H1 (cell line): Measurements from ENCODE around the gene RNASEH2C. TPM values are rescaled to one million over a fixed set of nuclear protein-coding genes. Genes with fewer than 3 reads are reported as not detected.

Source experiments
- CTCF ChIA-PET: fragments of 300-600 bp; sonication (Branson Sonifier 250); formaldehyde crosslinking; loops from one replicate; lab custom pipeline; 2021; ENCODE audit not compliant: partially characterized antibody; lab: Charles Lee
- POLR2A ChIA-PET: fragments of 300-600 bp; sonication (Branson Sonifier 250); formaldehyde crosslinking; loops from one replicate; lab custom pipeline; 2021; ENCODE audit warnings: inconsistent platforms; ENCODE audit not compliant: partially characterized antibody; lab: Charles Lee
- DNase-seq, 2 experiments: peaks; one replicate each; pipeline versions ENCODE4 v3.0.0 to v3.0.0-alpha.2; 2010 to 2022; ENCODE audit warnings: low spot score in 2 of 2, low read depth in 1 of 2, mixed read lengths in 1 of 2
- FAIRE-seq: peaks from 2 replicates; lab custom pipeline; 2011; peaks lifted over from hg19 to GRCh38; lab: Jason Lieb, UNC
- H2AFZ ChIP-seq: 2 replicates; pipeline ENCODE4 v1.8.1; 2012; ENCODE audit warnings: low read length, inconsistent platforms
- H2AK5ac ChIP-seq: 2 replicates; pipeline ENCODE4 v1.6.1; 2013; ENCODE audit warnings: low read depth, low read length
- H2BK120ac ChIP-seq: replicated peaks from 2 replicates; pipeline ENCODE3; 2013; ENCODE audit warnings: low read depth, low read length, inconsistent platforms
- H2BK12ac ChIP-seq: 2 replicates; pipeline ENCODE4 v1.6.1; 2013; ENCODE audit warnings: low read depth, low read length
- H2BK15ac ChIP-seq: 2 replicates; pipeline ENCODE4 v1.6.1; 2013; ENCODE audit warnings: low read length
- H2BK20ac ChIP-seq: 2 replicates; pipeline ENCODE4 v1.6.1; 2013; ENCODE audit warnings: low read length
- H2BK5ac ChIP-seq: 2 replicates; pipeline ENCODE4 v1.6.1; 2013; ENCODE audit warnings: low read depth, low read length
- H3K14ac ChIP-seq: 2 replicates; pipeline ENCODE4 v1.6.1; 2013; ENCODE audit warnings: inconsistent platforms; ENCODE audit not compliant: insufficient read length
- H3K18ac ChIP-seq: 2 replicates; pipeline ENCODE4 v1.6.1; 2013; ENCODE audit warnings: low read length; ENCODE audit errors: extremely low read depth
- H3K23ac ChIP-seq: 2 replicates; pipeline ENCODE4 v1.6.1; 2013; ENCODE audit warnings: inconsistent platforms; ENCODE audit not compliant: insufficient read length
- H3K23me2 ChIP-seq: 2 replicates; pipeline ENCODE4 v1.6.1; 2013; ENCODE audit warnings: low read depth, low read length
- H3K27ac ChIP-seq: 2 replicates; pipeline ENCODE4 v1.6.1; 2011; ENCODE audit warnings: low read depth, low read length, inconsistent platforms
- H3K27me3 ChIP-seq, 4 experiments: replicated peaks in 1 of 4; 1 replicate in 1 of 4; 2 replicates in 3 of 4; pipeline versions ENCODE4 v1.6.1 to v1.8.1; 2011 to 2013; ENCODE audit warnings: low read length in 3 of 4, mild to moderate bottlenecking in 3 of 4, inconsistent platforms in 2 of 4, mixed read lengths in 2 of 4, moderate library complexity in 1 of 4; ENCODE audit not compliant: control insufficient read depth in 3 of 4, insufficient read depth in 3 of 4; ENCODE audit errors: extremely low read depth in 1 of 4
- H3K36me3 ChIP-seq, 4 experiments: 2 replicates each; pipeline versions ENCODE4 v1.6.1 to v1.8.1; 2011 to 2013; ENCODE audit warnings: mild to moderate bottlenecking in 4 of 4, low read length in 3 of 4, moderate library complexity in 2 of 4, control low read depth in 1 of 4, inconsistent platforms in 1 of 4; ENCODE audit not compliant: insufficient read depth in 4 of 4, control insufficient read depth in 2 of 4
- H3K4ac ChIP-seq: replicated peaks from 2 replicates; pipeline ENCODE3; 2013; ENCODE audit warnings: low read length, low read depth, mixed read lengths, inconsistent platforms; ENCODE audit not compliant: insufficient read length
- H3K4me1 ChIP-seq, 4 experiments: replicated peaks in 1 of 4; 1 replicate in 1 of 4; 2 replicates in 3 of 4; pipeline versions ENCODE4 v1.6.1 to v1.8.1; 2011 to 2013; ENCODE audit warnings: low read length in 3 of 4, inconsistent platforms in 2 of 4, mixed read lengths in 1 of 4; ENCODE audit not compliant: insufficient read depth in 4 of 4, control insufficient read depth in 3 of 4
- H3K4me2 ChIP-seq, 2 experiments: 2 replicates each; pipeline versions ENCODE4 v1.6.1 to v1.8.1; 2011 to 2013; ENCODE audit warnings: low read depth in 2 of 2, low read length in 2 of 2, control low read depth in 1 of 2, inconsistent platforms in 1 of 2, mild to moderate bottlenecking in 1 of 2; ENCODE audit not compliant: insufficient read depth in 1 of 2
- H3K4me3 ChIP-seq, 4 experiments: fragments of 200-600, 300-600 bp in 1 of 4; sonication (generic), shearing (Covaris generic), sonication (Bioruptor Twin) in 1 of 4; 2 replicates each; pipeline versions ENCODE4 v1.5.1 to v1.8.1; 2011 to 2016; ENCODE audit warnings: low read length in 4 of 4, low read depth in 3 of 4, control low read depth in 2 of 4, inconsistent platforms in 2 of 4, mild to moderate bottlenecking in 2 of 4, mixed read lengths in 1 of 4, moderate library complexity in 1 of 4; ENCODE audit not compliant: insufficient read depth in 2 of 4; ENCODE audit errors: extremely low read depth in 1 of 4
- H3K56ac ChIP-seq: replicated peaks from 2 replicates; pipeline ENCODE3; 2013; ENCODE audit warnings: low read depth, mild to moderate bottlenecking, mixed read lengths, low read length, inconsistent platforms; ENCODE audit not compliant: insufficient read length
- H3K79me1 ChIP-seq: 2 replicates; pipeline ENCODE4 v1.6.1; 2013; ENCODE audit warnings: low read depth, low read length, control low read depth
- H3K79me2 ChIP-seq, 2 experiments: 2 replicates each; pipeline versions ENCODE4 v1.6.1 to v1.8.1; 2012 to 2013; ENCODE audit warnings: low read length in 2 of 2, mild to moderate bottlenecking in 2 of 2, inconsistent platforms in 1 of 2; ENCODE audit not compliant: insufficient read depth in 2 of 2, control insufficient read depth in 1 of 2
- H3K9ac ChIP-seq, 4 experiments: replicated peaks in 1 of 4; 1 replicate in 1 of 4; 2 replicates in 3 of 4; pipeline versions ENCODE4 v1.6.1 to v1.8.1; 2011 to 2013; ENCODE audit warnings: low read depth in 3 of 4, low read length in 3 of 4, control low read depth in 2 of 4, mild to moderate bottlenecking in 2 of 4, moderate library complexity in 2 of 4, inconsistent platforms in 1 of 4; ENCODE audit errors: extremely low read depth in 1 of 4
- H3K9me3 ChIP-seq, 2 experiments: 2 replicates each; pipeline versions ENCODE4 v1.6.1 to v1.8.1; 2012 to 2013; ENCODE audit warnings: mild to moderate bottlenecking in 2 of 2, moderate library complexity in 2 of 2, control low read depth in 1 of 2, inconsistent platforms in 1 of 2, low read depth in 1 of 2, low read length in 1 of 2, mixed read lengths in 1 of 2; ENCODE audit not compliant: insufficient read depth in 2 of 2
- H4K20me1 ChIP-seq, 2 experiments: replicated peaks in 1 of 2; 2 replicates each; pipeline versions ENCODE3 to v1.8.1; 2011 to 2013; ENCODE audit warnings: inconsistent platforms in 2 of 2, low read length in 2 of 2, mild to moderate bottlenecking in 1 of 2; ENCODE audit not compliant: insufficient read depth in 2 of 2, control insufficient read depth in 1 of 2
- H4K5ac ChIP-seq: 2 replicates; pipeline ENCODE4 v1.6.1; 2013; ENCODE audit warnings: low read length, low read depth, mixed read lengths, inconsistent platforms; ENCODE audit not compliant: insufficient read length
- H4K8ac ChIP-seq: 2 replicates; pipeline ENCODE4 v1.8.0; 2013; ENCODE audit warnings: mild to moderate bottlenecking, moderate library complexity, low read length, inconsistent platforms; ENCODE audit not compliant: insufficient read depth; ENCODE audit errors: extremely low read depth
- H4K91ac ChIP-seq: replicated peaks from 2 replicates; pipeline ENCODE3; 2013; ENCODE audit warnings: low read length, mixed read lengths, inconsistent platforms; ENCODE audit not compliant: insufficient read length
- BACH1 ChIP-seq: IDR thresholded peaks from 2 replicates; pipeline ENCODE4 v1.6.1; 2012; ENCODE audit warnings: low read length, improper control_type of control experiment
- BCL11A ChIP-seq, 2 experiments: IDR thresholded peaks; one replicate each; pipeline ENCODE4 v1.6.1; 2011; ENCODE audit warnings: low read depth in 2 of 2, low read length in 2 of 2, mild to moderate bottlenecking in 2 of 2
- CBX5 ChIP-seq: fragments of 300-800, 300-1000 bp; sonication (generic); IDR thresholded peaks from 2 replicates; pipeline ENCODE4 v1.7.1; 2016; ENCODE audit warnings: antibody characterized with exemption, low read length, low read depth
- CBX8 ChIP-seq: fragments of 300-800, 300-1000 bp; sonication (generic); IDR thresholded peaks from 2 replicates; pipeline ENCODE4 v1.7.1; 2016; ENCODE audit warnings: low read depth, low read length, borderline replicate concordance
- CHD2 ChIP-seq: IDR thresholded peaks from 2 replicates; pipeline ENCODE4 v1.6.1; 2012; ENCODE audit warnings: low read length, improper control_type of control experiment
- FOSL1 ChIP-seq: IDR thresholded peaks from 2 replicates; pipeline ENCODE4 v1.6.1; 2011; ENCODE audit warnings: mild to moderate bottlenecking, low read depth, low read length, moderate library complexity; ENCODE audit not compliant: insufficient read depth
- GTF2F1 ChIP-seq: IDR thresholded peaks from 2 replicates; pipeline ENCODE4 v1.6.1; 2012; ENCODE audit warnings: low read depth, low read length, improper control_type of control experiment, borderline replicate concordance
- HDAC6 ChIP-seq: IDR thresholded peaks from one replicate; pipeline ENCODE4 v1.7.1; 2012; ENCODE audit warnings: low read depth, mild to moderate bottlenecking, inconsistent platforms, low read length, moderate library complexity
- JUND ChIP-seq: IDR thresholded peaks from 2 replicates; pipeline ENCODE4 v1.6.1; 2011; ENCODE audit warnings: mild to moderate bottlenecking, improper control_type of control experiment, low read length
- KDM1A ChIP-seq: fragments of 200-600, 300-600 bp; sonication (generic); IDR thresholded peaks from 2 replicates; pipeline ENCODE4 v1.7.1; 2016; ENCODE audit warnings: mild to moderate bottlenecking, low read length, borderline replicate concordance
- KDM4A ChIP-seq: IDR thresholded peaks from one replicate; pipeline ENCODE4 v1.7.1; 2012; ENCODE audit warnings: low read depth, mild to moderate bottlenecking, moderate library complexity, low read length, inconsistent platforms; ENCODE audit not compliant: severe bottlenecking
- RFX5 ChIP-seq: IDR thresholded peaks from 2 replicates; pipeline ENCODE4 v1.6.1; 2011; ENCODE audit warnings: low read depth, low read length, improper control_type of control experiment, borderline replicate concordance
- SRF ChIP-seq: IDR thresholded peaks from 2 replicates; pipeline ENCODE4 v1.6.1; 2011; ENCODE audit warnings: mild to moderate bottlenecking, low read depth, low read length, moderate library complexity
- TCF12 ChIP-seq: IDR thresholded peaks from 2 replicates; pipeline ENCODE4 v1.6.1; 2011; ENCODE audit warnings: low read depth, mild to moderate bottlenecking, low read length
- YY1 ChIP-seq: IDR thresholded peaks from 2 replicates; pipeline ENCODE4 v1.6.1; 2011; ENCODE audit warnings: low read depth, mild to moderate bottlenecking, low read length
- WGBS, 2 experiments: shearing (Covaris generic) in 1 of 2; methylation state at CpG; one replicate each; pipeline versions ENCODE4 v1.1.6 to v1.1.7; 2013 to 2015; ENCODE audit warnings: low lambda C conversion rate in 2 of 2, mixed read lengths in 2 of 2, inconsistent platforms in 1 of 2, low coverage in 1 of 2, missing lambda C conversion rate in 1 of 2; ENCODE audit not compliant: insufficient replicate concordance in 2 of 2, insufficient coverage in 1 of 2, insufficient read length in 1 of 2; ENCODE audit errors: extremely low coverage in 1 of 2, missing lambda C conversion rate in 1 of 2; 5-methylcytosine and 5-hydroxymethylcytosine counted together
- polyA plus RNA-seq, 7 experiments: library from polyadenylated mRNA; depleted of rRNA in 3 of 7; stranded (reverse) in 5 of 7; unstranded in 2 of 7; fragments of >200 nt in 5 of 7; fragments of 200-250 nt in 2 of 7; gene quantifications; 1 replicate in 5 of 7; 2 replicates in 1 of 7; 4 replicates in 1 of 7; pipeline versions ENCODE4 v1.2.1 to v1.2.3, GENCODE V29; 2011 to 2013; ENCODE audit warnings: missing spikeins in 2 of 7, mixed read lengths in 2 of 7
- total RNA-seq: library from RNA; stranded (reverse); fragmentation: NEBNext Ultra II Directional; extraction: Animal tissue kit (Norgen Biotek cat#: 25700); gene quantifications from 2 replicates; pipeline ENCODE4 v1.2.1, GENCODE V29; 2021

The RNASEH2C gene
- total and polyA plus RNA-seq, 2 of the 8 experiments (the other 6 are each of a cell fraction or from before 2014, with no cell fraction given) = 40.2 to 60.3 TPM

- H4K8ac ChIP-seq = no peak overlapping the region
- no peak overlapping the region for H2BK20ac ChIP-seq
- POLR2A ChIA-PET = interaction anchor here (0.6 kb wide), 1 partner anchor 283 kb away, joined by 3 read pairs; no protein-coding TSS in a partner anchor
- H2BK5ac ChIP-seq = no peak overlapping the region
- no peak overlapping the region for H3K27ac ChIP-seq
- H3K9me3 ChIP-seq = 0 out of 4 replicates have a peak, but pooled peaks cover 0 to 7% of the 10 kb centered on the region in 2 experiments
- H3K4me1 ChIP-seq = no peaks in the 10 kb centered on the region
- no peak overlapping the region for H3K4me2 ChIP-seq
- H2AK5ac ChIP-seq = no peak overlapping the region
- no peaks in the 10 kb centered on the region for H4K20me1 ChIP-seq
- no peak overlapping the region for H3K18ac ChIP-seq
- H2BK120ac ChIP-seq = no peak overlapping the region
- H3K4me3 ChIP-seq = no peak overlapping the region
- H3K23ac ChIP-seq = no peak overlapping the region
- no peak overlapping the region for H3K56ac ChIP-seq
- no peak overlapping the region for H2BK15ac ChIP-seq
- H3K27me3 ChIP-seq = no peaks in the 10 kb centered on the region; a peak in 3 of 7 replicates
- H2BK12ac ChIP-seq = no peak overlapping the region
- H3K79me2 ChIP-seq = no peaks in the 10 kb centered on the region
- WGBS, 2 experiments = 89% methylated on average over 7 of the region's 7 CpGs; no CpG with 5 or more reads in 1 of the 2 experiments
- H4K5ac ChIP-seq = no peak overlapping the region
- CTCF ChIA-PET = interaction anchor here (0.7 to 1.1 kb wide), 3 partner anchors 12 to 185 kb away, joined by 3 to 5 read pairs (median 3); no protein-coding TSS in a partner anchor
- H3K9ac ChIP-seq = no peak overlapping the region
- H3K4ac ChIP-seq = no peak overlapping the region
- FAIRE-seq (no peak), DNase-seq (no peak)
- no peaks in the 10 kb centered on the region; the same call in 1 of the 2 replicates for H3K23me2 ChIP-seq
- H3K79me1 ChIP-seq = no peaks in the 10 kb centered on the region
- H2AFZ ChIP-seq = no peak overlapping the region
- no peak overlapping the region for H4K91ac ChIP-seq
- no peaks in the 10 kb centered on the region for H3K36me3 ChIP-seq
- no peak overlapping the region for H3K14ac ChIP-seq
- TF ChIP-seq CBX5 (no peak), KDM1A (no peak), CBX8 (no peak), GTF2F1 (no peak), BCL11A (IDR thresholded peaks at IDR 0.05; ENCODE audit: low read depth in 2 of 2, low read length in 2 of 2) (no peak), CHD2 (no peak), SRF (no peak), YY1 (no peak), JUND (no peak), KDM4A (no peak), FOSL1 (no peak), RFX5 (no peak), TCF12 (no peak), HDAC6 (no peak), BACH1 (no peak)
Observed at GRCh38 chr11:65699306-65699705, 21.3 kb downstream of the RNASEH2C start.
